Measurements from ENCODE around the gene APOB. TPM values are rescaled to one million over a fixed set of nuclear protein-coding genes. Genes with fewer than 3 reads are reported as not detected.

The APOB gene
- total RNA-seq, 8 experiments from 2014 or later, result under 0.01 to 0.15 (median 0.09) TPM; not detected in 1

DNA sequence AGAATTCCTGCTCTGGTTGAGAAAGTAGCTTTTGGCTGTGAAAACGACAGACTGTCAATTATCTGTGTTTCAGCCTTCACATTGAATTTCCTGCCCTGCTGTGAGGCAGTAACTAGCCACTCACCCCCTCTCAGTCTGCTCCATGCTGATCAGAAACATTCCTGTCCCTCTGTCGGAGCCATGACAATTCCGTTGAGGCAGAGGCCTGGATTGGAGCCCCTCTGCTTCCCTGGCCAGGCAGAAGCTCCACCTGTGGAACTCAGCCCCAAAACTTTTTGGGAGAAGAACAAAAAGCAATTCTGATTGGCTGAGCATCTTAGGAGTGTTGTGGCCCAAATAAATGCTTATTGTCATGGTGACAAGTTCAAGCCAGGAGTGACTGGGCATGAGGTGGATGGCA, 60.0 kb downstream of the APOB start:
- H3K4me1 ChIP-seq (replicated peaks in 1 of 2), result no peaks in the 10 kb centered on the region
- in situ Hi-C loops (cut with MboI; ENCODE audit: low pct_unique_long_range_greater_than_20kb in 2 of 9, low sequenced_read_pairs in 9 of 9, unreplicated experiment in 9 of 9), result no loop called here
- no peak overlapping the region for H3K27ac ChIP-seq
- no peak for ATAC-seq (replicated peaks in 6 of 8)
- WGBS, 10 experiments, result 0 to 80% (median 14%) methylated on average over 1 to 3 of the region's 3 CpGs; no CpG with 5 or more reads in 1 of the 10 experiments
- H3K4me3 ChIP-seq, result no peak overlapping the region

DNA sequence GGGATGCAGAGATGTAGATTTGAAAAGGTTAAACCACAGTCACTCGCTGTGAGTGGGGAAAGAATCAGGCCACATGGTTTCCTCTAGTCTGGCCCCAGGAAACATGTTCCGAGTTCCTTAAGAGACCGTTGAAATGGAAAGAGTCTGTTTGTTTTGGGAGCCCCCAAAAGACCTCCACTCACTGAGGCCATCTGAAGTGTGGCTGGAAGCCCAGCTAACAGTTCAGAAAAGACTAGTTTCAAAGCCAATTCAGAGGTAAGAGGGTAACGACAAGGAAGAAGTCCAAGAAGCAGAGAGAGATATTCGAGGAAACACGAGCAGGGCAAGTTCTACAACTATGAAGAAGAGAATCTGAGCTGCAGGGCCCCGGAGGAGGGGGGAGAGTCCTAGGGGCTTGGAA, 61.0 kb downstream of the APOB start:
- H3K4me3 ChIP-seq, result no peak overlapping the region
- ATAC-seq (replicated peaks in 6 of 8), result no peak
- no peak overlapping the region for H3K27ac ChIP-seq
- 29 to 100% (median 67%) methylated on average over 1 to 7 of the region's 7 CpGs; no CpG with 5 or more reads in 1 of the 10 experiments for WGBS, 10 experiments
- in situ Hi-C loops (cut with MboI; ENCODE audit: low pct_unique_long_range_greater_than_20kb in 2 of 9, low sequenced_read_pairs in 9 of 9, unreplicated experiment in 9 of 9), result no loop called here
- H3K4me1 ChIP-seq (replicated peaks in 1 of 2), result no peaks in the 10 kb centered on the region

DNA sequence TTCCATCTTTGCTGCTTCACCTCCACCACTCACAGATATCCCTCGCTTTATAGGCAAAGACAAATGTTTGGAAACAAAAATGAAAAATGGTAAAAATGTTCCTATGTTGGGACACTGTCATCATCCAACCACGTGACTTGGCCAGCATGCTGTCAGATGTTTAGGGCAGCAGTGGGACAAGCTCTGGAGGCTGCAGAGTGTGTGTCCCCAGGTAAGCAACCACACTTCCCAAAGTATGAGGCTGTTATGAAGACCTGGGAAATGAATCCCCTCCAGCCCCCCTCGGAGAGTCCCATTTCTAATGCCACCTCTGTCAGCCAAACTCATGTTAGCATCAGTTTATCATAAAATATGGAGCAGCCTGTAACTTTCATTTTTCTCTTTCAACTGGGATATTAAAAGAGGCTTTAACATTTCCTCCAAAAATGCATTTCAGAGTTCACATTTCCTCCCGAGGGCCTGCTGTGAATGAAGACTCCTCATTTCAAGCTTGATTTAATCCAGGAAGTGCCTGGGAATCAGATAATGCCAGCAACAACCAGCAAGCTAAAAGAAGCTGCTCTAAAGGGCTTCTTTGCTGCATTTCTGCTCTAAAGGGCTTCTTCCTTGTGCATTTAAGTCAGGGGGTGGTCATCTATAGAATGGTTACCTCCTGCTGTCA, 66.2 kb downstream of the APOB start:
- Histone ChIP-seq H3K27ac (no peak overlapping the region), H3K4me1 (replicated peaks in 1 of 2) (no peaks in the 10 kb centered on the region), H3K4me3 (no peak overlapping the region)
- in situ Hi-C loops (cut with MboI; ENCODE audit: low pct_unique_long_range_greater_than_20kb in 2 of 9, low sequenced_read_pairs in 9 of 9, unreplicated experiment in 9 of 9), result no loop called here
- no peak for ATAC-seq (replicated peaks in 6 of 8)
- 0 to 67% (median 53%) methylated on average over 1 to 4 of the region's 4 CpGs; no CpG with 5 or more reads in 1 of the 10 experiments for WGBS, 10 experiments

DNA sequence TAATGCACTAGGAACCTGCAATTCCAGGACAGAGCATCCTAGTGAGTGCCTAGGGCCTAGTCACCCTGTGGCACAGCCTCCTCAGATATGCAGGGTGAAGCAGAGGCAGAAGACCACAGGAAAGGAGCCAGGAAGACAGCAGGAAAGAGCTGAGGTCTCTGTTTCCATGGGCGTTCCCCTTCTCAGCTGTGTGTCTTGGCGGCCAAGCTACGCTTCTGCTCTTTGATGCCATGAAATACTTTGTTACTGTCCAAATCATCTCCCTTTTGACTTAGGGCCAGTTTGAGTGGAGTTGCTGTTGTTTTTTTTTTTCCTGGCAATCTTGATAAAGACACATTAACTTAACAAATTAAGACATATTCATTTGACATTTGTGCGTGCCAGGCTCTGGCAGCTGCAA, 67.3 kb downstream of the APOB start:
- 0 to 100% (median 88%) methylated on average over 1 to 3 of the region's 4 CpGs; no CpG with 5 or more reads in 4 of the 10 experiments for WGBS, 10 experiments
- ATAC-seq (replicated peaks in 6 of 8), result peak in 3 of 8 experiments; percentile 23 to 59 (median 58)

DNA sequence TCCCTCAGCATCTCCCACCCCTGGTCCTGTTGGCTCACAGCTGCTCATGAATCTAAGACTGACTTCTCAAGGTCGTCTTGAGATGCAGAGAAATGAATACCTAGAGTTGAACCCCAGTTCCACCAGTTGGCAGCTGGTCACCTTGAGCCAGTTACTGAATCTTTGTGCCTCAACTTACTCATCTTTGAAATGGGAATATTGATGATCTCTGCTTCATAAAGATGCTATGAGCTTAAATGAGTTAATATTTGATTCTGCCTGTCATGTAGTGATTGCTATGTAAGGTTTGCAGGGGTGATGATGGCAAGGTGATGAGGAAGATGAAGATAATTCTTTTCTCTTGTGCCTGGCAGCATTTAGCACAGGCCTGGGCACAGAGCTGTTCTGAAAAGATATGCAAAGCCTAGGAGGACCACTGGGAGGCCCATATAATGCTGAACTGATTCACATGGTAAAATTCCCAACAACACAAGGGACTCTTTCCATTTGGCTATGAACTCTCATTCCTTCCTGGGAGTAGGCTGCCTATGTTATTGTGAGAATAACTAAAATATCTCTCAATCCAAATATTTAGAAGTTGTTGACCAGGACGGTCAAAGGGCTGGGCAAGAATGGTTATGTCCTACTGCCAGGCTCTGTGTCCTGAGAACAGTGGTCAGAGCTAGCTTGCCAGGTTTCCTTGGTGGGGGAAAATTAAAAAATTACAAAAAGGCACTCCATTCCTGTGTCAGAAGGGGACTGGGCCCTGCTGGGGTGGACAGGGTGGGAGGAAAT, 70.9 kb downstream of the APOB start:
- Histone ChIP-seq H3K4me1 (replicated peaks in 1 of 2) (no peaks in the 10 kb centered on the region), H3K27ac (no peak overlapping the region), H3K4me3 (no peak overlapping the region)
- WGBS, 10 experiments, result 0 to 80% (median 43%) methylated on average over 1 to 2 of the region's 2 CpGs; no CpG with 5 or more reads in 2 of the 10 experiments
- in situ Hi-C loops (cut with MboI; ENCODE audit: low pct_unique_long_range_greater_than_20kb in 2 of 9, low sequenced_read_pairs in 9 of 9, unreplicated experiment in 9 of 9), result loop anchor here in 5 of 9 experiments (25.0 kb wide), 2 partner anchors 186 to 311 kb away; partner anchors contain the start of genes GDF7 (in 5 of the 5) and HS1BP3 (in 5 of the 5)
- ATAC-seq (replicated peaks in 6 of 8), result no peak

More for the DNA sequence above, 67.3 kb downstream of the APOB start:
- H3K27ac ChIP-seq, result no peak overlapping the region
- in situ Hi-C loops (cut with MboI; ENCODE audit: low pct_unique_long_range_greater_than_20kb in 2 of 9, low sequenced_read_pairs in 9 of 9, unreplicated experiment in 9 of 9), result no loop called here
- H3K4me1 ChIP-seq (replicated peaks in 1 of 2), result no peaks in the 10 kb centered on the region
- no peak overlapping the region for H3K4me3 ChIP-seq

DNA sequence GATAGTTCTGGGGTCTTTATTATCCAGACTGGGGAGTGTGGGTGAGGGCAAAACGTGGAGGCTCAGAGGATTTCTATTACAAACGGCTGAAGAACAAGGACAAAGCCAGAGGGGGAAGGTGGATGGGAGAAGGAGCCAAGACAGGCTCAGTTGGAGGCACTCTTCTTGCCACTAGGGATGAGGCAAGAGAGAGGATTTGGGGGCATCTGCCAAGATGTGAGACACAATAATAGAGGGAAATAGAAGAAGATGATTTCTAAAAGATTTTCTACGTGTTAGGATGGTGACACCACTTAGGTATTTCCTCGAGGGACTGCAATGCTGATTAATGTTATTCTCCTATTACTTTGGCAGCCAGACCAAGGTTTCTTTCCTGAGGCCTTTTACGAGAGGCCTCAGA, 71.8 kb downstream of the APOB start:
- ATAC-seq (replicated peaks in 6 of 8), result no peak
- 22 to 60% (median 47%) methylated on average over 1 to 5 of the region's 5 CpGs; no CpG with 5 or more reads in 1 of the 10 experiments for WGBS, 10 experiments
- in situ Hi-C loops (cut with MboI; ENCODE audit: low pct_unique_long_range_greater_than_20kb in 2 of 9, low sequenced_read_pairs in 9 of 9, unreplicated experiment in 9 of 9), result loop anchor here in 5 of 9 experiments (25.0 kb wide), 2 partner anchors 185 to 310 kb away; partner anchors contain the start of genes GDF7 (in 5 of the 5) and HS1BP3 (in 5 of the 5)
- Histone ChIP-seq H3K4me3 (no peak overlapping the region), H3K4me1 (replicated peaks in 1 of 2) (no peaks in the 10 kb centered on the region), H3K27ac (no peak overlapping the region)

DNA sequence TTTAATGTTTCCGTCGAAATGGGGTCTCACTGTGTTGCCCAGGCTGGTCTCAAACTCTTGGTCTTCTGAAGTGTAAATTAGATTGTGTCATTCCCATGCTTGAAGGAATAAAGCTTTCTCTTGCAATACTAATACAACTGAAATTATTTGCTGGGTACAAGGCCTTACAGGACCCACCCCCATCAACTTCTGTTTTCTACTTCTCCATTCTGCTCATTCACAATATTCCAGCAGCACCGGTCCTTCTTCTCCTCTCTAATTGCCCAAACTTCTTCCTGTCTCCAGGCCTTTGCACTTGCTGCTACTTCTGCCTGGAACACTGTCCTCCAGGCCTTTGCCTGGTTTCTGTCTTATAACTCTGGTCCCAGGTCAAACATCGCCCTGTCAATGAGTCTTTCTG, 73.8 kb downstream of the APOB start:
- WGBS, 10 experiments, result 47 to 100% (median 80%) methylated on average over 1 to 4 of the region's 4 CpGs; no CpG with 5 or more reads in 1 of the 10 experiments
- no peak overlapping the region for H3K27ac ChIP-seq
- no peaks in the 10 kb centered on the region for H3K4me1 ChIP-seq (replicated peaks in 1 of 2)
- in situ Hi-C loops (cut with MboI; ENCODE audit: low pct_unique_long_range_greater_than_20kb in 2 of 9, low sequenced_read_pairs in 9 of 9, unreplicated experiment in 9 of 9), result loop anchor here in 5 of 9 experiments (25.0 kb wide), 2 partner anchors 183 to 308 kb away; partner anchors contain the start of genes GDF7 (in 5 of the 5) and HS1BP3 (in 5 of the 5)
- no peak overlapping the region for H3K4me3 ChIP-seq
- ATAC-seq (replicated peaks in 6 of 8), result no peak

DNA sequence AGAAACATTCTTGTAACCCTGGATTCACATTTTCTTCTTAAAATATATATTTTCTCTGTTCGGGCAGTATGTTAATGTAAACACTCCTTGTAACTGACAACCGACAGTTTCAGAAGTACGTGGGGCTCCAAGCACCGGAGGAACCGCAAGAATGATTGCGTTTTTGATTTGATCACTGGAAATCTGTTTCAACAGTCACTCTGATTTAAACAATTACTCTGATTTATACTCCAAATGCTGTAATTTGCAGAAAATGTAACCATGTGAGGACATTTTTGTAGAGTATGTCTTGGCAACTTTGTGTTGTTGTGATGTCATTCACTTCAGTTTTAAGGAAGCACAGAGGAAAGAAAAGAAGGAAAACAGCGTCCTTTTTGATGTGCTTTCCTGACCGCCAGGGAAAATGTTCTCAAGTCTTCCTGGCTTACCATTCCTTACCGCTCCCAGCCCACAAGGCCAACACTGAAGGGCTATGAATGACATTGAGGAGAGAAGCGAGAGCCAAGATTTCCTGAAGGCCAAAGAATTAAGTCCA, 77.7 kb downstream of the APOB start:
- no peak overlapping the region for H3K4me3 ChIP-seq
- no peak for ATAC-seq (replicated peaks in 6 of 8)
- 5 to 100% (median 78%) methylated on average over 1 to 10 of the region's 10 CpGs for WGBS, 10 experiments
- H3K4me1 ChIP-seq (replicated peaks in 1 of 2), result no peaks in the 10 kb centered on the region
- H3K27ac ChIP-seq, result no peak overlapping the region
- in situ Hi-C loops (cut with MboI; ENCODE audit: low pct_unique_long_range_greater_than_20kb in 2 of 9, low sequenced_read_pairs in 9 of 9, unreplicated experiment in 9 of 9), result loop anchor here in 8 of 9 experiments (10.0 to 25.0 kb wide), 3 partner anchors 179 to 304 kb away; partner anchors contain the start of genes GDF7 (in 8 of the 8) and HS1BP3 (in 5 of the 8)

DNA sequence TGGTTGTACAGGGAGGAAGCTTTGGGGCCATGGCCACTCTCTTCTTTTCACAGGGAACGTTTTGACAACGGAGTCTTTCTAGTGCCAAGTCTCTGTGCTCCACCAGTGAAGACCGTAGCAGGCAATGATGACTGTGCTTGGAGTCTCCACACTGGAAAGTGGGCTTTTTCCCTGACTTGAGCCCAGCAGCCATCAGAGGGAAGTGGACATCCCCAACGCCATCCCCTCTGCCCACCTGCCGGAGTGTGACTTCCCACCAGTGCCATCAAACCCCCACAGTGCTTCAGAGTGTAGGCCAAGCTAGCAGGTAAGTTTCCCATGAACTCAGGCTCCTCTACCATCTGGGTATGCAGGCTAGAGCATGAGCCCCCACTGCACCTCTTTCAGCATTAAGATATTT, 78.7 kb downstream of the APOB start:
- WGBS, 10 experiments, result 25 to 100% (median 64%) methylated on average over 1 to 3 of the region's 5 CpGs; no CpG with 5 or more reads in 2 of the 10 experiments
- no peak overlapping the region for H3K27ac ChIP-seq
- H3K4me1 ChIP-seq (replicated peaks in 1 of 2), result no peaks in the 10 kb centered on the region
- no peak overlapping the region for H3K4me3 ChIP-seq
- in situ Hi-C loops (cut with MboI; ENCODE audit: low pct_unique_long_range_greater_than_20kb in 2 of 9, low sequenced_read_pairs in 9 of 9, unreplicated experiment in 9 of 9), result loop anchor here in 8 of 9 experiments (10.0 to 25.0 kb wide), 3 partner anchors 178 to 303 kb away; partner anchors contain the start of genes GDF7 (in 8 of the 8) and HS1BP3 (in 5 of the 8)
- no peak for ATAC-seq (replicated peaks in 6 of 8)

DNA sequence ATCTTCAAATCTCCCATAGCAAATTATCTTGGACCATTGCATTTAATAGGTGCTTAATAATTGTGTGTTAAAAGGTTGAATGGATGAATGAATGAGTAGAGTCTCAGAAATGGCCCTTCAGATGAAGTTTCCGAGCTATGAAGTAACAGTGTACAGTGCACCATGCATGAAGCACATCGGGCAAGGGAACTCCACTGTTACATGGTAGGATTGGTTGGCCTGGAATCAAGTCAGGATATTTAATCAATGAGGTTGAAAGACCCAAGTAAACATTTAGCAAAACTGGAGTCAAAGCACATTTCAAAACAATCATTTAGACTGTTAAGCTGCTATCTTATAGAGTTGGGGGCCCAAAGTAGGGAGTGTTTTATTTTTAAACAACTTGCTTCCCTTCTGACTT, 80.0 kb downstream of the APOB start:
- ATAC-seq (replicated peaks in 6 of 8), result no peak
- Histone ChIP-seq H3K4me3 (no peak overlapping the region), H3K4me1 (replicated peaks in 1 of 2) (no peaks in the 10 kb centered on the region), H3K27ac (no peak overlapping the region)
- in situ Hi-C loops (cut with MboI; ENCODE audit: low pct_unique_long_range_greater_than_20kb in 2 of 9, low sequenced_read_pairs in 9 of 9, unreplicated experiment in 9 of 9), result loop anchor here in 8 of 9 experiments (10.0 to 25.0 kb wide), 3 partner anchors 177 to 302 kb away; partner anchors contain the start of genes GDF7 (in 8 of the 8) and HS1BP3 (in 5 of the 8)
- whole genome bisulfite sequencing, 10 experiments, result 40 to 95% (median 81%) methylated on average over 1 to 2 of the region's 2 CpGs; no CpG with 5 or more reads in 4 of the 10 experiments

DNA sequence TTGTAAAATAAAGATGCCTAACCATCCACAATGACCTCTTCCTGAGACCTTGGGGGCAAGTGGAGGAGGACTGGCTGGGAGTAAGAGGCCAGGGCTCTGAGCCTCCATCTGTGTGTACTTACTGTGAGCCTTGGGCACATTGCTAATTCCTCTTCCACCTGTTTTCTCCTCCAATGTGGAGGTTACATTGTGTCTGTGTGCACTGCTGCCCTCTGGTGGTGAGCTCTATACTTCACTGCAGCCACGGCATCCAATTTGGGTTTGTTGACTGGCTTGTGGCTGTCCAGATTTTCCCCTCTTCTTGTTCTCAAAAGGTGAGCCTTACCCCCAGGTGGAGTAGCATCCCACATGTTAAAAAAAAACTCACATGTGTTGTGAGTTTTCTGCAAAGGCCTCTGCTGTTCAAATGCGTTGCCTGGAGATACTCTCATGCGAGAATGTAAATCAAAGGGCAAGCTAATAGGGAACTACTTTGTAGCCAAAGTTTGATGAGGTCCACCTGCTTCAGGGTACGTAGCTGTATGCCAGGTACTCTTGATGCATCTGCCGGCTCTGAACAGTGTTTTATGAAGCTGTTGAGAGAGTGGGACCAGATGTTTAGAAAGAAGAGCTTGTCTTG, 80.8 kb downstream of the APOB start:
- in situ Hi-C loops (cut with MboI; ENCODE audit: low pct_unique_long_range_greater_than_20kb in 2 of 9, low sequenced_read_pairs in 9 of 9, unreplicated experiment in 9 of 9), result loop anchor here in 8 of 9 experiments (10.0 to 25.0 kb wide), 3 partner anchors 176 to 301 kb away; partner anchors contain the start of genes GDF7 (in 8 of the 8) and HS1BP3 (in 5 of the 8)
- ATAC-seq (replicated peaks in 6 of 8), result peak; percentile 49 to 97 (median 68)
- WGBS, 10 experiments, result 0 to 53% (median 17%) methylated on average over 1 to 5 of the region's 5 CpGs
- H3K4me3 ChIP-seq, result no peak overlapping the region
- H3K27ac ChIP-seq, result no peak overlapping the region
- no peaks in the 10 kb centered on the region for H3K4me1 ChIP-seq (replicated peaks in 1 of 2)

DNA sequence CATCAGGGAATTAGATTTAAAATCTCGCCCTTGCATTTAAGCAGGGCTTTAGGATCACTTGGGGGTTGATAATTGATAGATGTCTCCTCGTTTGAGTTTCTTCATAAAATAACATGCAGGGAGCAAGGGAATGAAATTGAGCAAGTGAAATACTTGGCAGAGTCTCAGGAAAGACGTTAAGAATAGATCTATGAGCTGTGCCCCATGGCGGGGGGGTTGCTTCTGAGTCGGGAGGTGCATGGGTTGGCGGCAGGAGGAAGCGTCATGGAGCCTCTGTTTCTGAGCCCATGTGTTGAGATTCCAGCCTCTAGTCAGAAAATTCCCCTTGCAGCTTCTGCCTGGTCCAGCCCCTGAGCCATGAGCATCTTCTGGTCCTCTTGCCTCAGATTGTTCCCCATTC, 82.0 kb downstream of the APOB start:
- Histone ChIP-seq H3K27ac (no peak overlapping the region), H3K4me3 (no peak overlapping the region), H3K4me1 (replicated peaks in 1 of 2) (no peaks in the 10 kb centered on the region)
- WGBS, 10 experiments, result 3 to 86% (median 55%) methylated on average over 1 to 6 of the region's 7 CpGs; no CpG with 5 or more reads in 3 of the 10 experiments
- ATAC-seq (replicated peaks in 6 of 8), result no peak
- in situ Hi-C loops (cut with MboI; ENCODE audit: low pct_unique_long_range_greater_than_20kb in 2 of 9, low sequenced_read_pairs in 9 of 9, unreplicated experiment in 9 of 9), result loop anchor here in 8 of 9 experiments (10.0 to 25.0 kb wide), 3 partner anchors 175 to 300 kb away; partner anchors contain the start of genes GDF7 (in 8 of the 8) and HS1BP3 (in 5 of the 8)
